Measurements from ENCODE around the gene EFNB2.

DNA sequence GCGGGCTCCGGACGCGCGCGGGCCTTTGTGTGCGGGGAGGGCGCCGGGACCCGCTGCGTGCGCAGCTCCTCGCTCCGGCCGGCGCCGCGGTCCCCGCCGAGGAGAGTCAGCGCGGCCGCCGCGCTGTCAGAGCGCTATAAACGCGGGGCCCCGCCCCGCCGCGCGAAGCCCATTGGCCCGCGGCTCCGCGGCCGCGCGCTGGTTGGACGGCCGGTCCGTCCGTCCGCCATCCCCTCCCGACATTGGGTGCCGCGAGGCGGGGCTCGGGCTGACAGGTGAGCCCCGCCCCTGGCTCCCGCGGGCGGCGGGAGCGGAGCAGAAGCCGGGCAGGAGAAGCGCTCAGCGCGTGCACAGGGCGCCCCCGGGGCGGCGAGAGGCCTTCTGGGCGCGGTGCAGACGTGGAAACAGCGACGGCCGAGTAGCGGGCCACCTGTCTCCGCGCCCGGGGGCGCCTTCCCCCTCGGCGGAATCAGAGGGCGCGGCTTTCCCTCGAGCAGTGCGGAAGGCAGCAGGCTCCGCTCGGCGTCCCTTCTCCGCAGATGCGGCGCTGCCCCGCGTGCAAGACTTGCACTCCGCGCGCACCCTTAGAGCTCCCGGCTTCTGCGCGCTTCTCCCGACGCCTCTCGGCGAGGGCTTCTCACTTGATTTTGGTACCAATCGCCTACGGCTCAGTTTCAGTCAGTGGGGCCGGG lies at the start of gene EFNB2:
- peak; percentile 49 to 98 for TF ChIP-seq POLR2A (IDR thresholded peaks at IDR 0.05)
- peak in 2 of 12 donors; percentile 4 to 8 for TF ChIP-seq CTCF (IDR thresholded peaks at IDR 0.05)
